ENCODE data around the gene GNPAT. TPM values are rescaled to one million over a fixed set of nuclear protein-coding genes. Genes with fewer than 3 reads are reported as not detected.

Gene GNPAT
- total RNA-seq, 1 donor from 2014 or later = 36.3 TPM

GRCh38 chr1:231196307-231196706 is 44.7 kb upstream of the GNPAT start:
- no peak for TF ChIP-seq CTCF (IDR thresholded peaks at IDR 0.05; ENCODE audit: unreplicated experiment)
- peaks cover 72% of the 10 kb centered on the region for H3K27me3 Mint-ChIP-seq (ENCODE audit: low read depth)
- no peak overlapping the region for H3K27ac Mint-ChIP-seq
- DNase-seq (ENCODE audit: low spot score in 2 of 2, unreplicated experiment in 2 of 2) = no peak
- H3K36me3 Mint-ChIP-seq = no peaks in the 10 kb centered on the region
- H3K4me1 Mint-ChIP-seq = peaks cover 3% of the 10 kb centered on the region
- H3K4me3 Mint-ChIP-seq = no peak overlapping the region
- no peaks in the 10 kb centered on the region for H3K9me3 Mint-ChIP-seq

- Mint-ChIP-seq H3K9me3 (no peaks in the 10 kb centered on the region), H3K4me1 (peaks cover 3% of the 10 kb centered on the region), H3K4me3 (no peak overlapping the region), H3K27me3 (ENCODE audit: low read depth) (peaks cover 72% of the 10 kb centered on the region), H3K36me3 (no peaks in the 10 kb centered on the region), H3K27ac (no peak overlapping the region)
- no peak for TF ChIP-seq CTCF (IDR thresholded peaks at IDR 0.05; ENCODE audit: unreplicated experiment)
- no peak for DNase-seq (ENCODE audit: low spot score in 2 of 2, unreplicated experiment in 2 of 2)
Observed at GRCh38 chr1:231196728-231197127, 44.3 kb upstream of the GNPAT start.

- H3K4me1 Mint-ChIP-seq = no peaks in the 10 kb centered on the region
- no peak overlapping the region for H3K4me3 Mint-ChIP-seq
- peaks cover 88% of the 10 kb centered on the region for H3K27me3 Mint-ChIP-seq (ENCODE audit: low read depth)
- H3K27ac Mint-ChIP-seq = no peak overlapping the region
- no peak for DNase-seq (ENCODE audit: low spot score in 2 of 2, unreplicated experiment in 2 of 2)
- no peaks in the 10 kb centered on the region for H3K9me3 Mint-ChIP-seq
- no peak for TF ChIP-seq CTCF (IDR thresholded peaks at IDR 0.05; ENCODE audit: unreplicated experiment)
- H3K36me3 Mint-ChIP-seq = no peaks in the 10 kb centered on the region
Observed at GRCh38 chr1:231199868-231200267, 41.1 kb upstream of the GNPAT start.

- DNase-seq (ENCODE audit: low spot score in 2 of 2, unreplicated experiment in 2 of 2) = no peak
- Mint-ChIP-seq H3K9me3 (no peaks in the 10 kb centered on the region), H3K27me3 (ENCODE audit: low read depth) (peaks cover 90% of the 10 kb centered on the region), H3K4me1 (no peaks in the 10 kb centered on the region), H3K4me3 (no peak overlapping the region), H3K27ac (no peak overlapping the region), H3K36me3 (no peaks in the 10 kb centered on the region)
- TF ChIP-seq CTCF (IDR thresholded peaks at IDR 0.05; ENCODE audit: unreplicated experiment) = no peak
Observed at GRCh38 chr1:231200388-231201031, 40.5 kb upstream of the GNPAT start.

- no peaks in the 10 kb centered on the region for H3K36me3 Mint-ChIP-seq
- no peak overlapping the region for H3K4me3 Mint-ChIP-seq
Observed at GRCh38 chr1:231201375-231201978, 39.5 kb upstream of the GNPAT start.

More at GRCh38 chr1:231201375-231201978, 39.5 kb upstream of the GNPAT start:
- no peaks in the 10 kb centered on the region for H3K4me1 Mint-ChIP-seq
- H3K27ac Mint-ChIP-seq = no peak overlapping the region
- no peak for DNase-seq (ENCODE audit: low spot score in 2 of 2, unreplicated experiment in 2 of 2)
- peaks cover 86% of the 10 kb centered on the region for H3K27me3 Mint-ChIP-seq (ENCODE audit: low read depth)
- no peak for TF ChIP-seq CTCF (IDR thresholded peaks at IDR 0.05; ENCODE audit: unreplicated experiment)
- no peaks in the 10 kb centered on the region for H3K9me3 Mint-ChIP-seq
